DND-41 (cell line): ENCODE results near the gene TNFRSF19.

ENCODE experiments used
- CTCF ChIP-seq: IDR thresholded peaks from 2 replicates; pipeline ENCODE4 v1.5.1; 2012; ENCODE audit warnings: borderline replicate concordance, low read length, moderate library complexity, mild to moderate bottlenecking; ENCODE audit not compliant: poor library complexity, severe bottlenecking; ENCODE audit errors: extremely low read depth
- EZH2 ChIP-seq: IDR thresholded peaks from 3 replicates; pipeline ENCODE4 v1.6.1; 2012; ENCODE audit warnings: borderline replicate concordance, low read depth, mild to moderate bottlenecking, moderate library complexity, low read length, inconsistent platforms; ENCODE audit not compliant: severe bottlenecking

- no peak for TF ChIP-seq CTCF
- TF ChIP-seq EZH2 = no peak
Measured at GRCh38 chr13:23705583-23705982, 135.4 kb downstream of the TNFRSF19 start.
